HL-60/S4 treated with retinoic acid at 250 ng/mL for 4 days and 3 days (cell line): ENCODE measurements around the gene GMDS.

Experiments
- in situ Hi-C: fragments of 300-500 bp; cut with MboI; formaldehyde crosslinking; loops from 2 replicates; pipeline ENCODE4 v1.7.0; 2022; ENCODE audit warnings: low sequenced_read_pairs

GMDS gene

DNA sequence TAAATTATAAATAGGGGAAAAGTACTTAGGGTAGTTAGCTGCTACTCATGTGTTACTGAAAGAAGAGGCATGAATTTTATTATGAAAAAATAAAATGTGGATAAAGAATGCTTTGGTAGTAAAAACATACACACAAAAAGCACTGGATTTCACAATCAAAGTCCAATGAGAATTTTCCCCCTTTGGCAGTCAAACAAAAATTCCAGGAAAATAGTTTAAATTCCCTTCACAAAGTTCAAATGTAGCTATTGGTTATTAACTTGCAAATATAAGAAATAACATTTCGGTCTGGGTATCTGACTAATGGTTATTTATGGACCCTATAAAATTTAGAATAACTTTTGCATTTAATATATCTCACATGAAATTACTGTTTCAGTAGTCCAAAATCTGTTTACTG lies 425.2 kb downstream of the GMDS start:
- in situ Hi-C loops = no loop called here

DNA sequence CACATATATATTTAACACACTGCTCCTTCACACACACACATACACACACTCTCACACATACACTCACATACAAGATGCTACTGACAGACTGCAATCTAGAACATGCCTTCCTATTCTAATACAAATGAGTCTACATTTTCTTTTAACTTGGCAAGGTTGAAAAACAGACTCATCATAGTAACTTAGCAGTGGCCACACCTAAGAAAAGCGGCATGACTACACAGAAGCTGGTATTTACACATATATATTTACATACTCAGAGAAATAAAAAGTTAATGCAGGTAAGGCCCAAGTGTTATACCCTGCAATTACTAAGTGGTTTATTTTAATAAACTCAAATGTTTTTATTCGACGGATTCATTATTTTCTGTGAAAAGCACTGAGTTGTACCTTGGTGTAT lies 426.4 kb downstream of the GMDS start:
- in situ Hi-C loops = no loop called here

DNA sequence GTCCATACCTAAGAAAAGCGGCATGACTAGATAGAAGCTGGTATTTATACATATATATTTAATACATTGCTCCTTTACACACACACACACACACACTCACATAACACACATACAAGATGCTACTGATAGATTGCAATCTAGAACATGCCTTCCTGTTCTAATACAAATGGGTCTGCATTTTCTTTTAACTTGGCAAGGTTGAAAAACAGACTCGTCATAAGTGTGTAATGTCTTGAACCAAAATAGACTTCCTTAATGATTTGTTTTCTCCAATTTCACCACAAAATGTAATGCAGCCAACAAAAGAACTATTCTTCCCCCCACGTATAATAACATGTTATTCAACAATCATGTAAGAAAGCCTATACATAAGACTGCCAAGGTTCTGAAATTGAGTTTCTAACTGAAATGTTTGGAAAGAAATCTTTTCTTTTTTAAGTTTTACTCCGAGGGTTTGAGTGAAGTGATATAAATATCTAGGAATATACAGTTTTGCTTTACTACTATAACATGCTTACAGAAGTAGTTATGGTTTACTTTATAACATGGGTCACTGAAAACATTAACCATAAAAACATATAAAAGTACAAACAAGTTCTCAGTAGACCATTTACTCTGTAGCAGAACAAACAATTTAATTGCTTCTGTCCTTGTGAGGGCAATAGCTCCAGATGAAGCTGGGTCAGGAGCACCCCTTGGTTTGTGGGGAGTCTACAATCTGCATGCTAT lies 428.2 kb downstream of the GMDS start:
- in situ Hi-C loops = no loop called here

DNA sequence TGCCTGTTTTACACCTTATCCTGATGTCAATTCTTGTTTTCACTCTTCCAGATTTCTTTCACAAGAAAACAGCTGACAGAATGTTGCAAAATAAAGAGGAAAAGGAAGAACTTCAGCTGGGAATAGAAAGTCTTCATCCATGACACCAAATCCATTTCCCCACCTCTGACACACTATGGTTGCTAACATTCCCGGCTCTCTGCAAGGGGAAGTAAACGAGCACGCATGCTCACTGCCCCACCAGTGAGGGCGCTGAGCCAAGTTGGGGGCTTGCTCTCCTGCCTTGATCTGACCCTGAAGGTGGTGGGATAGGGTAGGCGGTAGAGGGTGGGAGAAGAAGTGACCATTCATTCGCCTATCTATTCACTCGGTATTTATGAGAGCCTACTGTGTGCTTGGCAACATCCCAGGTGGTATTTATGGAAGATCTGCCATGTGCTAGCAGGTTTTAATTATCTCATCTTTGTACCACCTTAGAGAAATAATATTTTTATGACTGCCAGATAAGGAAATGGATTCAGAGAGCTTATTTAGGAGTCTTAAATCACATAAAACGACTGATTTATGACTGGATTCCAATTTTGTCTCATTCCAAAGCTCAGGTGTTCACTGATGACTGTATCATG lies 429.5 kb downstream of the GMDS start:
- in situ Hi-C loops = no loop called here

DNA sequence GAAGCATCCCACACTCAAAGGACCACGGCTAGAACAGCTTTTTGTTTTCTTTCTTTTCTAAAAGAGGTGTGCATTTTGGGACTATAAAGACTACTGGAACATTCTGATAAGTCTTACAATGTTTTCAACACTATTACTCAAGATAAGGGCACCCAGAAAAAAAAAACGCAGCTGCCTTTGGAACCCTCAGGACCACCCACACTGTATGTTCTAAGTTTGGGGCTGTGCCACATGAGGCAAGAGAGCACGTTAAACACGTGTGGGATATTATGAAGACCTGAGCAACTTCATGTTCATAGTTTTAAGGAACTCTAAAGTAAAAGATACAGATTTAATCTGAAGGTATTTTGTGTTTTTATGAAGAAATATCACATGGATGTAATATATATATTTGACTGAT lies 431.1 kb downstream of the GMDS start:
- in situ Hi-C loops = no loop called here

DNA sequence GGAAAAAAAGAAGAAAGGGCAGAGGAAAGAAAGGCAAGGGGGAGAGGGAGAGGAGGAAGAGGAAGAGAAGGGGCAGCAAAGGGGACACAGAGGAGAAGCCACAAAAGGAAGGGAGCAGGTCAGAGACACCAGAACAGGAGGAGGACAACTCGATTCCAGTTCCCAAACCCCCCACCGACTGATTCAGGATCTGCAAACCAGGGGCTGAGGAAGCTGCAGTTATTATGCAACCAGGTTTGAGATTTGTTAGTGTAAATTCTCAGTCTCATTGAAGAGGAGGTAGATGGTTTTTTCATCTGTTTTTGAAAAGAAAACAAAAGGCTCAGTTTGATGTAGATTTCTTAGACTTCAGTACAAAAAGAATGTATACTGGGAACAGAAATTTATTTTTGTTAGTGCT lies 432.9 kb downstream of the GMDS start:
- in situ Hi-C loops = no loop called here

DNA sequence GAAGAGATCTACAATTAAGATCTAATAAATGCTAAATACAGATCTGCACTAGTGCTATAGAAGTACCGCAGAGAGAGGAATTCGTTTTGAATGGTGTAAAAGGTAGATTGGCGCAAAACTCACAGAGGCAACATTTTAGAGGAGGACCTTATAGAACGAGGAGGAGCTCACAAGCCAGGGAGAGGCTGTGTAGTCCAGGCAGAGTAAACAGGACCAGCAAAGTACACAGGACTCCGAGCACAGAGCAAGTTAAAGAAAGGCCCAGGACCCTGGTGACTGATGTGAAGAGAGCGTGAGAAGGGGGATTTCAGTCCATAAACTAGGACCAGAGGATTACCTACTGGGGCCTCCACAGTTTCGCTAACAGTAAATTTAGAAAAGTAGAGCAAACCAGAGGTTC lies 433.4 kb downstream of the GMDS start:
- in situ Hi-C loops = no loop called here

DNA sequence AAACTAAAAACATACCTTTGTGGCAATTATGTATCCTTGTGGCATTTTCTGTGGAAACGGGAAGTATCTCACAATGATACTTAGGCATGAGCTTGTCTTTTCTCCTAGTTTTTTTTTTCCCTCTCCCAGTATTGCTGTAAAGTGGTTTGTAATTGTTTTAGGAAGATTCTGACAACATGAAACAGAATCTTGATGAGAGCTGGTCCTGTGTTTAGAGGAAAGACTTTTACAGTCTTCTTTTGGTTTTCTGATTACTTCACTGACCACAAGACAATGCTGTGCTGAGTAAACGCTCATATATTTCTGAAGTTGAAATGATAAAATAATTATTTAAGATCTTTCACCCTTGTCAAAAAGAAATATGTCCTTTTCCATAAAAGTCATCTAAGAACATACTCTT lies 434.5 kb downstream of the GMDS start:
- in situ Hi-C loops = no loop called here

DNA sequence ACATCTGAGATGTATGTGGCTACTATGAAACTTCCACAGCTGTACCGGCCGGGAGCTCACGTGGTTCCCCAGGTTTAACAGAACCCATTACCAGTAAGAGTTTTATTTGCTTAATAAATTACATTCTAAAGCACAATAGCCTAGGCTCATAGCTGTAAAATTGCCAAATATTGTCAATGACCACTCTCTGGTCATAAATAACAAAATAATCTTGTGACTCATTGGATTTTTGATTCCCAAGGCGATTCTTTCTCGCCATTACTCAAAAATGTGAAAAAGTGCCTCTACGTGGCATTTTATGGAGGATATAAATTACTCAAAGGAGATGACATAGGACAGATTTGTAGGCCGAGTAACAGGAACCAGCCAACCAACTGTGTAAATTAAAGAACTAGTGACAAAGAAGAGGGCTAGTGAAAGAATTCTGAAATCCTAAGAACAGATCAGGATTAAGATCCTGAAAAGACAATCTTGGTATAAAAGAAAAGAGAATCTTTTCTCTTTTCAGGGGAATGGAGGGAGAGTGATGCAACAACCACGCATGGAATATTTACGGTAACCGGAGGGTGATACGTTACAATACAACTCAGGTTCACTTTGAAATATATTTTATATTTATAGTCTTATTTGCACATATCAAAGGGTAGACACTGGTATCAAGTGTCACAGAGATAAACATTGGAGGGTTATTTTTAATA lies 436.0 kb downstream of the GMDS start:
- in situ Hi-C loops = no loop called here

DNA sequence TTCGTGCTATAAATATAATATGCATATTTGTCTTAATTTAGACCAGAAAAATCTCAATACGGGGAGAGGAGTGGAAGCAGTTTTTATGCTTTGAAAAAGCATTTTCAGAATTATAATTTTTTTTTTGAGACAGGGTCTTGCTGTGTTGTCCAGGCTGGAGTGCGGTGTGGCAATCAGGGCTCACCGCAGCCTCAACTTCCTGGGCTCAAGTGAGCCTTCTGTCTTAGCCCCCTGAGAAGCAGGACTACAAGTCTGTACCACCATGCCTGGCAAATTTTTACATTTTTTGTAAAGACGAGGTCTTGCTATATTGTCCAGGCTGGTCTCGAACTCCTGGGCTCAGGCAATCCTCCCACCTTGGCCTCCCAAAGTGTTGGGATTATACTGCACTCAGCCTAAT lies 438.5 kb downstream of the GMDS start:
- in situ Hi-C loops = no loop called here

DNA sequence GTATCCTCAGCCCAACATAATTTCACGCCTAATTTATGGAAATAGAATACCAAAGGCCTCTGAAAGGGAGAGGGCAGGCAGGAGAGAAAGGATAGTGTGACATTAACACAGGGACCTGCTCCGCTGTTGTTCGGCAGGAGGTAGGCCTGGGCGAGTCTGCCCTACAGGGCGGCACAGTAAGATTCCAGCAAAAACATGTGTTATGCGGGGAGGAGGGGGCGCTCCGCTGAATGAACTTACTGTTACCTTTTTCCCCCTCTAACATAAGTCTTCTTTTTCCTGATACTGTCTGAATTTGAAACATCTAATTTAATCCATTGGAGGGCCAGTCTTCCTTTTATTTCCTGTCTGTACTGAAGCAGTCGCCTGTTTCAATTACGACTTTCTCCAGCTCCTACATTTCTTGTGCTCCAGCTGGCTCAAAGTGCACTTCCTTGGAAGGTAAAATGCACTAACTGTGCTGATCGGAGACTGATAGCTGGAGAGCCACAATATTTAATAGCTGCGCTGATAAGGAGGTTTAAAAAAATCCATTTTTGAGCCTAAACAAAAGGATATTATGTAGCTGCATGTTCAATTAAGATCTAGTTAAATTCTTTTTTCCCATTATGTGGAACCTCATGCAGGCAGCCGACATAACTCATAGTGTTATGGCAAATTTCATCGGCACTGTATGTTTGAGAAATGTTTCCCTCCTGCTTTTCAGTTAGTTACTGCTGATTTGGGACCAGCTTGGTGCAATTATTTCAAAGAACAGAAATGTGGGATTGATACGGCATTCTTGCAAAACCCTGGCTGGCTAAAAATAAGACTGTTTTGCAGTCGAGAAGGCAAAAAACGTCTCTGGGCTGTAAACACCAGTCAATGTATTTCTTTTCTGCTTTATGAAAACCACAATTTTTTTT lies 442.7 kb downstream of the GMDS start:
- in situ Hi-C loops = no loop called here

DNA sequence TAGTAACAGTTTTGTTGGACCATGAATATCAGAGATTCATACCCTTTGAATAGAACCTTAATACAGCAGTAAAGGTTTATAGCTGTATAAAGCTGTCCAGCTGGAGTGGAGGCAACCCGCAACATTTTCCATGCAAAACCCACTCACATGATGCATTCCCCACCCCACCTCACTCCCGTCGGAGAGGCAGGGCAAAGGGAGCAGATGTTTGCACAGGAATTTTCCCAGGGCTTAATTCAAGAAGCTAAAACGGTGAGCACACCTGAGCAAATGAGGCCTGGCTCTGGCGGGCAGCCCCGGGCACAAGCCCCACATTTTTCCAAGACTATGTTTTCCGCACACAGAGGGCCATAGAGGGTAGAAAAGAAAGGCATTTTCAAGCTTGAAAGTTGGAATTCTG lies 444.0 kb downstream of the GMDS start:
- in situ Hi-C loops = no loop called here

DNA sequence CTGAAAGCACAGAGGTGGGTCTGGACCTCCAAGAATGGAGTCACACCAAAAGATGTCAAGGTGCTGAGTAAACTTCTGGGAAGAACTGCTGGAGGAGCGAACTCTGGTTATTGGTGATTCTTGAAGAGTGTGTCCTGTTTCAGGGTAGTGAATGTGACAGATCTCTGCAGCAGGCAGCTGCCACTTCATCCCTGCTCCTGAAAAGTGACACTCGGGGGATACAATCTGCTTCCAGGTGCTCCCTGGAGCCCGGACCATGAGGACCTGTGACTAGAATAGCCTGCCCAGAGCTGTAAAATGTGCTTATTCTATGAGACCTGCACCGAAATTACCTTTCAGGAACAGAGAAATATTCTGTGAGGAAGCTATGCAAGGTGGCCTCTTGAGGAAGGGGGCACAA lies 444.6 kb downstream of the GMDS start:
- in situ Hi-C loops = no loop called here

DNA sequence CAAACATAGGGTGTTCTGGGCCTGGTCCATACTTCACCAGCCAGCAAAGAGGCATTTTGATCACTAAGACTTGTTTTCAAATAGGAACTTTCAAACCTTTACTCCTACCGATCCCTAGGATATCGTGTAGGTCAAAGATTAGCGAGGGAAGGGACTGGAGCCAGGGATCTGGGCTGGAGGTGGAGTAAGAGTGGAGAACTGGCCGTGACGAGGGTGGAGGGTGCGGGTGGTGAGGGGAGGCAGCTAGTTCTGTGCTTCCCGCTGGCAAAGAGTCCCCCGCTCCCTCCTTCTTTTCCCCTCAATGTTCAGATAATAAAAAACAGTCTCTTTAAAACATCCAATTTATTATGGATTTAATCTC lies 446.5 kb downstream of the GMDS start:
- in situ Hi-C loops = no loop called here

DNA sequence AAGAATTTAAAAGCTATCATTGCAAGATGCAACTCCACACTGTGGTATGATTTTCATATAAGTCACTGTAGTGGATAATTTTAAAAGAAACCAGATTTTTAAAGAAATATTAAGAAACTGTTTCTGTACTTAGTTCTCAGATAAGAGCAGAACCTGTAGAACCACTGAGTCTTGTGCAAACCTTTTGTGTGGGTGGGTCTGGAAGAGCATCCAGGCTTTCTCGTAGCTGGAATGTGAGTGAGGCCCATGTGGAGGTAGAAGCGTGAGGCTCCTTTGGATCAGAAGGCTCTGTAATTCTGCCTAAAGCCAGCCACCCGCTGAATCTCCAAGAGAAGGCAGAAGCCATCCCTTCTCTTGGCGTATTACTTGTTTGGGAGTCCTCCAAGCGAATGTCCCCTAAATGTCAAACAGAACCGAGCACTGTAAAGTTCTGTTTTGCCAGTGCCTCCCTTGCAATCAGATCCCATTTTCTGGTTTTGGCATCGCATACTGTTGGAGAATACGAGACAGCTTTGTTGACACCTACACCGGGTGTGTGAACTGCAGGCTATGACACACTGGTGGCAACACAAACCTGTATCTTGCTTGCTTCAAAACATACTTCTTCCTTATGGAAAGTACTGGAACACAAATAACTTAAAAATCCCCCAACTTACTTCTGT lies 447.0 kb downstream of the GMDS start:
- in situ Hi-C loops = no loop called here

DNA sequence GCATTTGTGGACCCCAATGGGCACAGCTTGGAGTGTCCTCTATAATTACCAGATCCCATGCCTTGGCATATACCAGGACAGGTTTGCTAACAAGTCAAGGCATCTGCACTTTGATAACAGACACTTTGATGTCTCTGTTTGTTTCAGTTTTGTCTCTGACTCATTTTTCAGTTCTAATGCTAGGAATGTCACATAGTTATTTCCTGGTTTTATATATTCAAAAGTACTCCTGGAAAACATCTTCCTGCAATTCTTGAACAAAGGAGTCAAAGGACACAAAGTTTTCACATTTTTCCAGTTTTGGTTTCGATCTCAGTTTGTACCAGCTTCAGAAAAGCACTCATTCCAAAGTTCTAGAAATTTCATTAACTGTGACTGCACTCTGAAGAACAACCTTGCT lies 447.6 kb downstream of the GMDS start:
- in situ Hi-C loops = no loop called here

DNA sequence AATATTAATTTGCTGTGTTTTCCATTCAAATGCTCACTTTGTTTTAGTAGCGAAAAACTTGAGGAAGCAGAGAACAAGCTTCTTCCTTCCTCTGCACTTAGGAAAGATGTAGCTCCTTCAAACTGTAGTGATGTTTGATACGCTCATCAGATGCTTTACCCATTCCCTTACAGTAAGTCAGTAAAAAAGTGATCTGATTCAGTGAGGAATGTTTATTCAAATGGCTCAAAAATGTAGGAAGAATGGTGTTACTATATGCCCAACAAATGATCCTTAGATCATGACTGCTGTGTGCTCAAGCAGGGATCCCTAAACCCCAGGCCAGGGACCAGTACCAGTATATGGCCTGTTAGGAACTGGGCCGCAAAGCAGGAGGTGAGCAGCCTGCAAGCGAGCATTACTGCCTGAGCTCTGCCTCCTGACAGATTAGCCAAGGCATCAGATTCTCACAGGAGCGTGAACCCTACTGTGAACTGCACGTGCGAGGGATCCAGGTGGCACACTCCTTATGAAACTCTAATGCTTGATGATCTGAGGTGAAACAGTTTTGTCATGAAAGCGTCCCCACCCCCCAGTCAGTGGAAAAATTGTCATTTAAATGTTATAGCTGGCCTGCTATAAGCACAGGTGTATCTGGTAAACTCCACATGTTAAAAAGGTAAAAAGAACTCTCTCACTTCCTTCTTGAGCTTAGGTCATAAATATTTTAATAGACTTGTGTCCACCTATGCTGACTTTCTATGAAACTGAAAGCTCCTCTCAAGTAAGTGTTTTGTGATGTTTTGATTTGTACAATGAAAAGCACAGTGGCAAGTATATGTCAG lies 448.5 kb downstream of the GMDS start:
- in situ Hi-C loops = no loop called here

DNA sequence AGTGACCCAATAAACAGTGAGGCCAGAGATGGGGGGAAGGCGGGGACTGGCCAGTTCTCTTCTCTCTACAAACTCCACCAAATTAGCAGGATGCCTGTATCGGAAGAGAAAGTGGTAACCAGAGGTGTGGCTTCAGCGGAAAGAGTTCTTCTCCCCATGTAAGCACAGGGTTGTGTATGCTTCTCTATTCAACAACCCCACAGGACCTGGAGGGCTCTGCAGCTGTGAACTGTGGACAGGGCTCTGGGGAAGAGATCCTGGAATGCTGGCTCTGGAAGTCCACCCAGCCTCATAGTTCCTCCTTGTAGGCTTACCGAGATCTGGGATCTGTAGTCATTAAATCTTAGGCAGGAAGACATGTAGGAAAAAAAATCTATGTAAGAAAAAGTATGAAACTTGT lies 449.5 kb downstream of the GMDS start:
- in situ Hi-C loops = no loop called here

DNA sequence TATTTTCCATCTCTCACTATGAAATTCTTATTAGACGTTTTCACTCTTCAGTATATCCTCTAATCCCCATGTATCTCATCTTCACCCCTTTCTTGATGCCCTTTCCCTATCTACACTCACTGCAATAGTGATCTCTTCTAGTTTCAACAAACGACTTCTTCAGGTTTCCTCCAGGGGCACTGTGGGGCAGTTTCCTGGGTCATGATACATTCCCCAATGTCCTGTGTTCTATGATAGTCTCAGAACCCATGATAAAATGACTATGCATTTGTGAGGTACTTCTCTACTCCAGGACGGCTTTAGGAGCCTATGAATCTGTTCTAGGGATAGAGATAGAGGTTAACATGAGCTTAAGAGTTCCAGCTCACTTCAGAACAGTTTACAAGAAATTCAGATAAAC lies 452.4 kb downstream of the GMDS start:
- in situ Hi-C loops = no loop called here

DNA sequence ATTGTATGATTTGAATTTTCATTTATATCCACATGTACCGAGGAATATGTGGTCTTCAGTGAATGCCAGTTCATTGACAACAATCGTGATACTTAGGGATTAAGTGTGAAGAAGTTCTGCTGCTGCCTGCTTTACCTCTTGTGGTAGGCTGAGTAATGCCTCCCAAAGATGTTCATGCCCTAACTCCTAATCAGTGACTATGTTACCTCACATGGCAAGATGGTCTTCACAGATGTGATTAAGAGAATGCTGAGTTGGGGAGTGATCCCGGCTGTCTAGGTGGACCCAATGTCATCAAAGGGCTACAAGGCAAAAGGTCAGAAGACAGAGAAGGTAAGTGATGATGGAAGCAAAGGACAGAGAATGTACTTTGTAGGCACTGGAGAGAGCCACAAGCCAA lies 454.7 kb downstream of the GMDS start:
- in situ Hi-C loops = no loop called here
